Right lobe of liver (tissue), 4 donors: ENCODE measurements around the gene TIMP3.

Source experiments
- CTCF ChIP-seq, 4 donors: fragments of 200-600 bp in 3 of 4; fragments of 450-650 bp in 1 of 4; IDR thresholded peaks; one replicate each; pipeline versions ENCODE4 v1.5.1 to v1.8.0; 2016 to 2022; ENCODE audit warnings: antibody characterized with exemption in 4 of 4, mild to moderate bottlenecking in 2 of 4
- POLR2A ChIP-seq: fragments of 450-650 bp; IDR thresholded peaks from one replicate; pipeline ENCODE4 v1.6.1; 2017; ENCODE audit warnings: antibody characterized with exemption, mild to moderate bottlenecking
- donor health status: DM: no; HTN: no; CAD: no.
- donor health status: DM: no; HTN: no; CAD: no.
- donor health status: DM: no; HTN: yes; CAD: no.

GRCh38 chr22:32848226-32848625 is 46.7 kb downstream of the TIMP3 start:
- TF ChIP-seq CTCF (IDR thresholded peaks at IDR 0.05), result no peak
- TF ChIP-seq POLR2A, result no peak
